ENCODE measurements around the gene FRY.

FRY gene

DNA sequence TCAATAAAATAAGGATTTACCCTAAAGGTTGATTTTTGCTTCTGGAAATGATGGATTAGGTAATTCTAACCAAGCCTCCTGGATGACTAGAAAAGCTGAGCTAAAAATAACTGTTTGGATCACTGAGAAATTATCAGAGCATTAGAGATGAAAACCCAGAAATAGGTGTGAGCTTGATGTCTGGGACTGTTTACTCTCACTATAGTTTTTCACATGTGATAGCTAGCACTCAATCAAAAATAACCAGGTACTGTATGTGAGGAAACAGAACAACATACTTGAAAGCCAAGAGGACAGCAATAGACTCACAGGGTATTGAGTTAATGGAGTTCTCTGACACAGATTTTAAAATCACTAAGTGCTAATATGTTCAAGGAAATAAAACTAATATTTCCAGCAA, 274.1 kb downstream of the FRY start:
- no peak for DNase-seq (ENCODE audit: low read depth in 1 of 2, low spot score in 1 of 2)
- Histone ChIP-seq H3K27ac (replicated peaks) (no peak overlapping the region), H3K27me3 (ENCODE audit: insufficient read depth, poor library complexity, severe bottlenecking) (no peaks in the 10 kb centered on the region), H3K4me3 (replicated peaks; ENCODE audit: insufficient read depth, low read length) (no peak overlapping the region)
- TF ChIP-seq, protein P1, sequence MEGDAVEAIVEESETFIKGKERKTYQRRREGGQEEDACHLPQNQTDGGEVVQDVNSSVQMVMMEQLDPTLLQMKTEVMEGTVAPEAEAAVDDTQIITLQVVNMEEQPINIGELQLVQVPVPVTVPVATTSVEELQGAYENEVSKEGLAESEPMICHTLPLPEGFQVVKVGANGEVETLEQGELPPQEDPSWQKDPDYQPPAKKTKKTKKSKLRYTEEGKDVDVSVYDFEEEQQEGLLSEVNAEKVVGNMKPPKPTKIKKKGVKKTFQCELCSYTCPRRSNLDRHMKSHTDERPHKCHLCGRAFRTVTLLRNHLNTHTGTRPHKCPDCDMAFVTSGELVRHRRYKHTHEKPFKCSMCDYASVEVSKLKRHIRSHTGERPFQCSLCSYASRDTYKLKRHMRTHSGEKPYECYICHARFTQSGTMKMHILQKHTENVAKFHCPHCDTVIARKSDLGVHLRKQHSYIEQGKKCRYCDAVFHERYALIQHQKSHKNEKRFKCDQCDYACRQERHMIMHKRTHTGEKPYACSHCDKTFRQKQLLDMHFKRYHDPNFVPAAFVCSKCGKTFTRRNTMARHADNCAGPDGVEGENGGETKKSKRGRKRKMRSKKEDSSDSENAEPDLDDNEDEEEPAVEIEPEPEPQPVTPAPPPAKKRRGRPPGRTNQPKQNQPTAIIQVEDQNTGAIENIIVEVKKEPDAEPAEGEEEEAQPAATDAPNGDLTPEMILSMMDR (IDR thresholded peaks at IDR 0.05; ENCODE audit: insufficient read depth, low read length) = no peak
- TF ChIP-seq, protein P2, sequence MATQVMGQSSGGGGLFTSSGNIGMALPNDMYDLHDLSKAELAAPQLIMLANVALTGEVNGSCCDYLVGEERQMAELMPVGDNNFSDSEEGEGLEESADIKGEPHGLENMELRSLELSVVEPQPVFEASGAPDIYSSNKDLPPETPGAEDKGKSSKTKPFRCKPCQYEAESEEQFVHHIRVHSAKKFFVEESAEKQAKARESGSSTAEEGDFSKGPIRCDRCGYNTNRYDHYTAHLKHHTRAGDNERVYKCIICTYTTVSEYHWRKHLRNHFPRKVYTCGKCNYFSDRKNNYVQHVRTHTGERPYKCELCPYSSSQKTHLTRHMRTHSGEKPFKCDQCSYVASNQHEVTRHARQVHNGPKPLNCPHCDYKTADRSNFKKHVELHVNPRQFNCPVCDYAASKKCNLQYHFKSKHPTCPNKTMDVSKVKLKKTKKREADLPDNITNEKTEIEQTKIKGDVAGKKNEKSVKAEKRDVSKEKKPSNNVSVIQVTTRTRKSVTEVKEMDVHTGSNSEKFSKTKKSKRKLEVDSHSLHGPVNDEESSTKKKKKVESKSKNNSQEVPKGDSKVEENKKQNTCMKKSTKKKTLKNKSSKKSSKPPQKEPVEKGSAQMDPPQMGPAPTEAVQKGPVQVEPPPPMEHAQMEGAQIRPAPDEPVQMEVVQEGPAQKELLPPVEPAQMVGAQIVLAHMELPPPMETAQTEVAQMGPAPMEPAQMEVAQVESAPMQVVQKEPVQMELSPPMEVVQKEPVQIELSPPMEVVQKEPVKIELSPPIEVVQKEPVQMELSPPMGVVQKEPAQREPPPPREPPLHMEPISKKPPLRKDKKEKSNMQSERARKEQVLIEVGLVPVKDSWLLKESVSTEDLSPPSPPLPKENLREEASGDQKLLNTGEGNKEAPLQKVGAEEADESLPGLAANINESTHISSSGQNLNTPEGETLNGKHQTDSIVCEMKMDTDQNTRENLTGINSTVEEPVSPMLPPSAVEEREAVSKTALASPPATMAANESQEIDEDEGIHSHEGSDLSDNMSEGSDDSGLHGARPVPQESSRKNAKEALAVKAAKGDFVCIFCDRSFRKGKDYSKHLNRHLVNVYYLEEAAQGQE (IDR thresholded peaks at IDR 0.05; ENCODE audit: insufficient replicate concordance, low read depth) = no peak

DNA sequence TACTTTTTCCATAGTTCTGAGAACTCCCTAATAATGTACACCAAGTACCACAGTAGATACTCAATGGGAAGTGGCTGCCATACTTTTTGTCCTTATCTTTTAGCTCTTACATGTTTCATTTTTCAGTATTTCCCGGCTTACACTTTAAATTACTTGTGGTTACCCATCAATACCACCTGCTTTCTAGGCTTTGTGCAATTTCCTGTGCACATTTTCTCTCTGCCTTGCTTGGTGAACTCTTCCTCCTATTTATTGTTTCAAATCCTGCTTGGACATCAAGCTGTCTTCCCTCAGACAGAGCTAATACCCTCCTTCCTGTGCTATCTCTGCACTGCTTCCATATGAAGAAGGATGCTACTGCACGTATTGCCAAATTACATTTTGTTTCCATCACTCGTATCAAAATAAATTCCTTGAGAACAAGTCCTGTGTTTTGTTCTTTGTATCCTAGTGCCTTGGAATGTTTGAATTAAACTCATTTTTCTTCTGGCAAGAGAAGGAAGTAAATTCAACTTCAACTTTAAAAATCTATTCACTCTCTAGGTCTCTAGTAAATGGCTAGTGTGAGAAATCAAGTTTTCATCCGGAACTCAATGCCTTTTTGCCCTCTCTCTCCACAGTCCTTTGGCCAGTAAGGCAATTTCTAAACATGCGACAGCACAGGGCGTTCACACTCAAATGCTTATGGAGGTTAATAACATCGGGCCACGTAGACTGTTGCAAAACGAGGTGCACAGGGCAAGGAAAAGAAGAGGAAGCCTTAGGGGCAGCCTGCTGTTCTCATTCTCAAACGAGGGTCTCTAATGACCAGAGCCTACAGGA, 277.9 kb downstream of the FRY start:
- peak overlapping the region; percentile 18; the same call in 1 of the 2 replicates for H3K4me3 ChIP-seq (replicated peaks; ENCODE audit: insufficient read depth, low read length)
- TF ChIP-seq POLR2AphosphoS5 (IDR thresholded peaks at IDR 0.05; ENCODE audit: low read depth) (peak; percentile 84), GABPA (IDR thresholded peaks at IDR 0.05; ENCODE audit: low read depth) (no peak), SPI1 (IDR thresholded peaks at IDR 0.05; ENCODE audit: borderline replicate concordance, low read depth) (peak; percentile 44; the same call in 1 of the 2 replicates)
- TF ChIP-seq, protein P1 (IDR thresholded peaks at IDR 0.05; ENCODE audit: insufficient read depth, low read length) = no peak
- TF ChIP-seq, protein P2 (IDR thresholded peaks at IDR 0.05; ENCODE audit: insufficient replicate concordance, low read depth) = no peak
- H3K27me3 ChIP-seq (ENCODE audit: insufficient read depth, poor library complexity, severe bottlenecking) = no peaks in the 10 kb centered on the region
- H3K27ac ChIP-seq (replicated peaks) = peak overlapping the region; percentile 63
- DNase-seq (ENCODE audit: low read depth in 1 of 2, low spot score in 1 of 2) = peak in 1 of 2 experiments; percentile 78

DNA sequence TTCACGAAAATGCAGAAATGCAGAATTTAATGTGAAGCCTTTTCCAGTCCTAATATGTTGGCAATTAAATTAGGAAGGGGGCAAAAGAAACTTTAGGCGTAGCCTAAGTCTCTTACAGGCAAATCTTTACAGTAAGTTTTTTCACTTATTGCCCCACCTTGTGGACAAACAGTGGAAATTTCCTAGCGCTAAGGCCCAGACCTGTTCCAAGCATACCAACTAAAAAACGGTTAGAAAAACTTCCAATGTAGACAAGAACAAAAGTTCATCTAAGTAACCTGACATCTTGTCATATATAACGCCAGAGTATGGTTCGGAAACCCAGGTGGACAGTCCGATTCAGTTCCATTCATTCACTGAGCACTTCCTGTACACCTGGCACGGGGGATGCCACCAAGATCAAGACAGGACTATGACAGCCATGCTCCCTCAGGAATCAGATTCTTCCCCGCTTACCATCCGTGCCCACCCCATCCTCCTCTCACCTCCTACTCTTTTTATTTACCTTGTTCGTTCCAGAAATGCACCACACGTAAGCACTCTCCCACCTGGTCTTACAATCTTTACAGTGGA, 278.6 kb downstream of the FRY start:
- Histone ChIP-seq H3K27me3 (ENCODE audit: insufficient read depth, poor library complexity, severe bottlenecking) (no peaks in the 10 kb centered on the region), H3K4me3 (replicated peaks; ENCODE audit: insufficient read depth, low read length) (peak overlapping the region; percentile 18; the same call in 1 of the 2 replicates), H3K27ac (replicated peaks) (peak overlapping the region; percentile 63)
- DNase-seq (ENCODE audit: low read depth in 1 of 2, low spot score in 1 of 2) = peak; percentile 45 to 69
- TF ChIP-seq POLR2AphosphoS5 (IDR thresholded peaks at IDR 0.05; ENCODE audit: low read depth) = no peak
- no peak for TF ChIP-seq SPI1 (IDR thresholded peaks at IDR 0.05; ENCODE audit: borderline replicate concordance, low read depth)
- TF ChIP-seq, protein P1 (IDR thresholded peaks at IDR 0.05; ENCODE audit: insufficient read depth, low read length) = peak; percentile 17
- TF ChIP-seq GABPA (IDR thresholded peaks at IDR 0.05; ENCODE audit: low read depth) = no peak
- TF ChIP-seq, protein P2 (IDR thresholded peaks at IDR 0.05; ENCODE audit: insufficient replicate concordance, low read depth) = no peak

All from HL-60 (cell line).